HG02943 (cell line): ENCODE results near the gene ANKLE2.

Experiments
- ATAC-seq: cut with Tn5 transposase; IDR thresholded peaks from one replicate; pipeline ENCODE4 v1.9.1; 2021; ENCODE audit warnings: mild to moderate bottlenecking, low read depth, moderate library complexity; ENCODE audit not compliant: unreplicated experiment

The ANKLE2 gene

GRCh38 chr12:132723015-132723763 is 38.4 kb downstream of the ANKLE2 start:
- no peak for ATAC-seq

DNA sequence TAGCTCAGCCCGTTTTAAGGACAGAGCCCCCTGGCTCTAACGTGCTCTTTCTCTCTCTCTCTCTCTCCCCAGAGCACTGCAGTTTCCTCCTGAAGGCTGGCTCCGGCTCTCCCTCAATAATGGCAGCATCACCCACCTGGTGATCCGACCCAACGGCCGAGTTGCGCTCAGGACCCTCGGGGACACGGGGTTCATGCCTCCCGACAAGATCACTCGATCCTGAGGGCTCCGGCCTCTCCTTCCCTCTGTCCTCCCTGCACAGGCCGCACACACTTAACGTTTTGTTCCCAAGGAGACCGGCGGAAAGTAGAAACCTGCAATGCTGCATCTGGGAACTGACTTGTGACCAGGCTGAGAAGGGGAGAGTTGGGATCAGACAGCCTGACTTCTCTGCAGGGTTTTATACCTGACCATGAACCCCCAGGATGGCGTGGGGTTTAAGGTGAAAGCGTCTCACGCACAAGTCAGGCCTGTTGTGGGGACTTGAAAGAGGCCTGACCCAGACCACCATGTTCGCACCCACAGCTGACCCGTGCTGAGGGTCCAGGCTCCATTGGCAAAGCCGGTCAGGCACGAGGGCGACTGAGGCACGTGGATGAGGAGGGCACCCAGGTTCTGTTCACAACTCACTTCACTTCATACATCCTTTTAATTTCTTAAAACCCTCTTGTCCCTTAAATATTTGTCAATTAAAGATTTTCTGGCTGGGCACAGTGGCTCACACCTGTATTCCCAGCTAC is 40.9 kb downstream of the ANKLE2 start:
- no peak for ATAC-seq

GRCh38 chr12:132719954-132720324 is 41.7 kb downstream of the ANKLE2 start:
- no peak for ATAC-seq

- no peak for ATAC-seq
Measured at GRCh38 chr12:132719141-132719953, 42.3 kb downstream of the ANKLE2 start.

- no peak for ATAC-seq
Measured at GRCh38 chr12:132718644-132719043, 43.0 kb downstream of the ANKLE2 start.

GRCh38 chr12:132717531-132718387 is 43.9 kb downstream of the ANKLE2 start:
- ATAC-seq = no peak

- no peak for ATAC-seq
Measured at GRCh38 chr12:132717011-132717410, 44.6 kb downstream of the ANKLE2 start.

DNA sequence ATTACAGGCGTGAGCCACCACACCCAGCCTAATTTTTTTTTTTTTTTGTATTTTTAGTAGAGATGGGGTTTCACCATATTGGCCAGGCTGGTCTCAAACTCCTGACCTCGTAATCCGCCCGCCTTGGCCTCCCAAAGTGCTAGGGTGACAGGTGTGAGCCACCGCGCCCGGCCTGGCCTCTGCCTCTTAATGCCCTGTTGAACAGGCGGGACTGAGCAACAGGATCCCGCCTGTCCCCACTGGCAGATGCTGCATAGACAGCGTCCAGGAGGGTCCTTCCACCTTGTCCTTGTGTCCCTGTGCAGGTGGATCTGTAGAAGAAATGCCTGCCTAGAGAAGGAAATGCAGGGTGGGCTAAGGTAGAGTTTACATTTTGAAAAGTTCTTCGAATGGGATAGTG is 45.3 kb downstream of the ANKLE2 start:
- ATAC-seq = no peak

DNA sequence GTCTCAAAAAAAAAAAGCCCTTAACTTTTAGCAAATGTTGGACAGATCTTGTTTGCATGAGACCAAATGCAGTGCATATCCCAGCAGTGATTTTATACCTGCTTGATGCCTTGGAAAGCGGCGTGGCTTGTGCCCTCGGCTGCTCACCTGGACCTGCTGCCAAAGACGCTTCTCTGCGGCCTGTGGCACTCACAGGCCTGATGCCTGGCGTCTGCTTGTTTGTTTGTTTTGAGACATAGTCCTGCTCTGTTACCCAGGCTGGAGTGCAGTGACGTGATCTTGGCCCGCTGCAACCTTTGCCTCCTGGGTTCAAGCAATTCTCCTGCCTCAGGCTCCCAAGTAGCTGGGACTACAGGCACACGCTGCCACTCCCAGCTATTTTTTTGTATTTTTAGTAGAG is 45.8 kb downstream of the ANKLE2 start:
- no peak for ATAC-seq

DNA sequence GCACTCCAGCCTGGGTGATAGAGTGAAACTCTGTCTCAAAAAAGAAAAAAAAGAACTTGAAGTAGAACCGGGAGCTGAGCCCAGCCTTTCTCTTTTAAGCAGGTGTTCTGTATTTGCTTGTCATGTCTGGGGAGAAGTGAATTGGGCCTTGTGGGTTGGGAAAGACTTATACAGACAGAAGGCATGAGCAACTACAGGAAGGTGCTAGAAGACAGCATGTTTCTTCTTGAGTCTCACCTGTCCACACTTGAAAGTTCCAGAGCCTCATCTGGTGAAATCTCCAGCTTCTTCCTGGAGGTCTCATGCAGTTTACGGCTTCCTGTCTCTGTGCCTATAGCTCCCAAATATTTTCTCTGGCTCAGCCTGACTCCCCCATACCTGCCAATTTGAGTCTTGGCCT is 48.5 kb downstream of the ANKLE2 start:
- ATAC-seq = no peak

DNA sequence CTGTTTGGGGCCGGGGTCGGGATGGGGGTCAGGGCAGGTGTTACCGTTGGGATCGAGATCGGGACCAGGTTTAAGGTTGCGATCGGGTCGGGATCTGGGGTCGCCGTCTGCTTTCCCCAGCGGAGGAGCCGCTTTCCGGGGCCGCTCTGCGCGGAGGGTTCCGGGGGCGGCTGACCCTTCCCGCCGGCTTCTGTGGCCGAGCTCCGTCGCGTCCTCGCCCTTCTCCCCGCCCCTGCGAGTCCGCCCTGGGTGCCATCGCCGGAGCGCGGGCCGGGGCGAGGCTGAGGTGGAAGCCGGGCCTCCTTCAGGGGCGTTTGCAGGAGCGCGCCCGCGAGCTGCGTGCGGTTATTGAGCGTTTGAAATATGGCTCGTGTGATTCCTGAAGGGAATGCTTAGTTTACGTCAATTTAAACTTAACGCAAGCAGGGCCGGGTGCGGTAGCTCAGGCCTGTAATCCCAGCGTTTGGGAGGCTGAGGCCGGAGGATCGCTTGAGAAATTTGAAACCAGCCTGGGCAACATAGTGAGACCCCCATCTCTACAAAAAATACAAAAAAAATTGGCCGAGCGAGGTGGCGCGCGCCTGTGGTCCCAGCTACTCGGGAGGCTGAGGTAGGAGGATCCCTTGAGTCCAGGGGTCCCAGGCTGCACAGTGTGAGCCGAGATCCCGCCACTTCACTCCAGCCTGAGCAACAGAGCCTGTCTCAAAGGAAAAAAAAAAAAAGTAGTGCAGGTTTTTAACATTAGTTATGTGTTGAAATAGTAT is 50.4 kb downstream of the ANKLE2 start:
- peak; percentile 14 for ATAC-seq

DNA sequence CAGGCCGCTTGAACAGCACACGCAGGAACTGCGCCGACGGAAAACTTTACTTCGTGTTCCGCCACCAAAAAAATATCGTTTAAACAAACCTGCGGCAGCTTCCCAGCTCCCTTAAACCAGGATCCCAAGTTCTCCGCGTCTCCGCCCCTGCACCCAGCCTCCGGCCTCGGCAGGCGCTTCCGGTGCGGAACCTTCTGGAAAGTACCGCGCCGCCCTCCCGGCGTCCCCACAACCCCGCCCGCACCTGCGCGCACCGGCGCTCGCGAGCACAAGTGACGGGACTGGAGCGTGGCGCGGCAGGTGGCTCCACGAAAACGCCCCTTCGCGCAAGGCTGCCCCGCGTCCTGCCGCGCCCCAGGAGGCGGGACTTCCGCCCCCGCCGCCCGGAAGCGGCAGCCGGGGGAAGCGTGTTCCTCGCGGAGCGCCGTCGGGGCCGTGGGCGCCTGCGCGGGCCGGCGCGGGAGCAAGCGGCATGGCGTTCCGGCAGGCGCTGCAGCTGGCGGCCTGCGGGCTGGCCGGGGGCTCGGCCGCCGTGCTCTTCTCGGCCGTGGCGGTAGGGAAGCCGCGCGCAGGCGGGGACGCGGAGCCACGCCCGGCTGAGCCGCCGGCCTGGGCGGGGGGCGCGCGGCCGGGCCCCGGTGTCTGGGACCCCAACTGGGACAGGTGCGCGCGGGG is 51.1 kb downstream of the ANKLE2 start, which contains the start of gene PGAM5:
PGAM5 (plus strand) TSS at position 438 of the 675 bp plus-strand sequence; CDS start at position 473, 35 bp downstream.
- peak; percentile 79 for ATAC-seq

- peak; percentile 39 for ATAC-seq
Measured at GRCh38 chr12:132710043-132710404, 51.6 kb downstream of the ANKLE2 start.

DNA sequence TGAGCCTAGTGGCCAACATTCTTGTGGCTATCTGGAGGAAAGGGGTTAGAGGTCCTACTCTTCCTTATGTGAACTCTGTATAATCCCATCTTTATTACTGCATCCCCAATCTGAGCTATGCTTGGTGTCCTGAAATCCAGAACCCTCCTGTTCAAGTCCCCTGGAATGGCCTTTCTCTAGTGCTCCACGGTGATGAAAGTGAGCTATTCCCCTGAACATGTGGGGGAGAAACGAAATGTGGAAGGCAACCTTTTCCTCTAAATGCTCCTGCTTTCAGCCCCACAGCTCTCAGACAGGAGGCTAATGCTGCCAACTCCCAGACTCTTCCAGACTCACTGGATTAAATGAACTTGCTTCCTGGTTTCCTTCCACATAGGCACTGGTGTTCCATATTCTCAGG is 53.5 kb downstream of the ANKLE2 start:
- no peak for ATAC-seq

DNA sequence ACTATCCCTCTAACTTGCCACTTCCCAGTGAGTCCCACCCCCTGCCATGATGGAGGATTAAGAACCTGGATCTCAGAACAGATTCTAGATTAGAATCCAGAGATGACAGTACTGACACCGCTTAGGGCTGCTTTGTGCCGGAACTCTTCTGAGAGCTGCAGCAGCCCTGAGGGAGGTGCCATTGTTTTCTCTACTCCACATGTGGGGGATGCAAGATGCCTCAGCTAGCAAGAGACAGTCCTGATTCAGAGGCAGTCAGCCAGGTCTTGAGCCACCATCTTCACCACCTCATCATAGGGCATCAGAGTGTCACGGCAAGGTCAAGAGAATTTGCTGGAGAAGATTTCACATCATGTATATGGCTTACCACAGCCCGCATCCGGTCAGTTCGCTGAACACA is 54.4 kb downstream of the ANKLE2 start:
- ATAC-seq = no peak

- no peak for ATAC-seq
Measured at GRCh38 chr12:132703641-132704040, 58.0 kb downstream of the ANKLE2 start.

DNA sequence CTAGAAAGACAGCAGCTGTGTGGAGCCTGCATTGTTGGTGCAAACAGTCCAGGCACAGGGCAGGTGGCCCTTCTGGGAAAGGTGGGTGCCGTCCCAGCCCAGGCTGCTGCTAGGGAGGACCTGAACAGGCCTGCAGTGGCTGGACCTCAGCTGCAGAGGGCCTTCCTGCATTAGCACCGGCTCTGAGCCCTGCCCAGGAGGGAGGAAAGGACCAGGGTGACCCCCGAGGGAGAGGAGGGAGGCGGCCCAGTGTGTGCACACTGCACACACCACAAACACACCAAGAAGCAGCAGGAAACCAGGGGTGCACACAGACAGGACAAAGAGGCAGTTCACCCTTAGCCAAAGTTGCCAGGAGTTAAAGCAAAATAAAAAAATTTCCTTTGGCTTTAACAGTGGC is 59.0 kb downstream of the ANKLE2 start:
- no peak for ATAC-seq

GRCh38 chr12:132700212-132700822 is 61.3 kb downstream of the ANKLE2 start:
- no peak for ATAC-seq

GRCh38 chr12:132698341-132698740 is 63.3 kb downstream of the ANKLE2 start:
- ATAC-seq = no peak
